ENCODE measurements around the gene GID8. TPM values are rescaled to one million over a fixed set of nuclear protein-coding genes. Genes with fewer than 3 reads are reported as not detected.

The GID8 gene
- total RNA-seq, 1 donor from 2014 or later = 45.0 TPM

GRCh38 chr20:62901891-62902290 lies 36.1 kb upstream of the GID8 start:
- DNase-seq (ENCODE audit: low spot score) = no peak
- no peaks in the 10 kb centered on the region for H3K9me3 Mint-ChIP-seq (ENCODE audit: unreplicated experiment)
- H3K27me3 Mint-ChIP-seq (ENCODE audit: unreplicated experiment) = peaks cover 8% of the 10 kb centered on the region
- no peak overlapping the region for H3K4me3 Mint-ChIP-seq (ENCODE audit: unreplicated experiment)
- H3K36me3 Mint-ChIP-seq (ENCODE audit: low read depth, unreplicated experiment) = peaks cover 38% of the 10 kb centered on the region
- TF ChIP-seq CTCF (IDR thresholded peaks at IDR 0.05; ENCODE audit: unreplicated experiment) = no peak
- H3K4me1 Mint-ChIP-seq (ENCODE audit: unreplicated experiment) = peaks cover 22% of the 10 kb centered on the region
- H3K27ac Mint-ChIP-seq (ENCODE audit: unreplicated experiment) = no peak overlapping the region

GRCh38 chr20:62902926-62903615 lies 34.9 kb upstream of the GID8 start:
- no peak for TF ChIP-seq CTCF (IDR thresholded peaks at IDR 0.05; ENCODE audit: unreplicated experiment)
- H3K4me3 Mint-ChIP-seq (ENCODE audit: unreplicated experiment) = no peak overlapping the region
- peaks cover 48% of the 10 kb centered on the region for H3K36me3 Mint-ChIP-seq (ENCODE audit: low read depth, unreplicated experiment)
- no peak for DNase-seq (ENCODE audit: low spot score)
- no peak overlapping the region for H3K27ac Mint-ChIP-seq (ENCODE audit: unreplicated experiment)
- H3K9me3 Mint-ChIP-seq (ENCODE audit: unreplicated experiment) = no peaks in the 10 kb centered on the region
- peaks cover 8% of the 10 kb centered on the region for H3K27me3 Mint-ChIP-seq (ENCODE audit: unreplicated experiment)
- peaks cover 26% of the 10 kb centered on the region for H3K4me1 Mint-ChIP-seq (ENCODE audit: unreplicated experiment)

GRCh38 chr20:62905536-62906117 lies 32.3 kb upstream of the GID8 start:
- H3K4me1 Mint-ChIP-seq (ENCODE audit: unreplicated experiment) = peaks cover 20% of the 10 kb centered on the region
- no peaks in the 10 kb centered on the region for H3K9me3 Mint-ChIP-seq (ENCODE audit: unreplicated experiment)
- H3K27ac Mint-ChIP-seq (ENCODE audit: unreplicated experiment) = peak overlapping the region; percentile 58
- H3K36me3 Mint-ChIP-seq (ENCODE audit: low read depth, unreplicated experiment) = peaks cover 69% of the 10 kb centered on the region
- TF ChIP-seq CTCF (IDR thresholded peaks at IDR 0.05; ENCODE audit: unreplicated experiment) = no peak
- peaks cover 5% of the 10 kb centered on the region for H3K27me3 Mint-ChIP-seq (ENCODE audit: unreplicated experiment)
- peak overlapping the region; percentile 35 for H3K4me3 Mint-ChIP-seq (ENCODE audit: unreplicated experiment)
- no peak for DNase-seq (ENCODE audit: low spot score)

- Mint-ChIP-seq H3K36me3 (ENCODE audit: low read depth, unreplicated experiment) (peaks cover 72% of the 10 kb centered on the region), H3K9me3 (ENCODE audit: unreplicated experiment) (no peaks in the 10 kb centered on the region), H3K27ac (ENCODE audit: unreplicated experiment) (no peak overlapping the region), H3K4me3 (ENCODE audit: unreplicated experiment) (no peak overlapping the region), H3K4me1 (ENCODE audit: unreplicated experiment) (peaks cover 14% of the 10 kb centered on the region), H3K27me3 (ENCODE audit: unreplicated experiment) (peaks cover 5% of the 10 kb centered on the region)
- TF ChIP-seq CTCF (IDR thresholded peaks at IDR 0.05; ENCODE audit: unreplicated experiment) = no peak
- DNase-seq (ENCODE audit: low spot score) = no peak
Observed at GRCh38 chr20:62906209-62906608, 31.7 kb upstream of the GID8 start.
